NCI-H446 treated with DMSO at 0.1 percent for 48 hours (cell line): Measurements from ENCODE around the gene DNAJC15.
"Not testable (repeated sequence)": the region's sequence is repeated elsewhere in the genome, so short reads cannot be mapped to it uniquely, and the experiment has no call there.

Source experiments
- DNase-seq: peaks from one replicate; lab custom pipeline; 2025; lab: John Stamatoyannopoulos, UW

Gene DNAJC15

GRCh38 chr13:43044720-43045301 lies 21.4 kb downstream of the DNAJC15 start:
- DNase-seq, result no peak

- DNase-seq, result not testable (repeated sequence)
These were observed 22.0 kb downstream of the DNAJC15 start for GRCh38 chr13:43045302-43045773.

- no peak for DNase-seq
These were observed 22.9 kb downstream of the DNAJC15 start for GRCh38 chr13:43046259-43046658.

GRCh38 chr13:43054803-43055802 lies 31.7 kb downstream of the DNAJC15 start:
- no peak for DNase-seq

- DNase-seq, result no peak
These were observed 34.4 kb downstream of the DNAJC15 start for GRCh38 chr13:43057653-43058317.

GRCh38 chr13:43058318-43058674 lies 34.9 kb downstream of the DNAJC15 start:
- no peak for DNase-seq

- DNase-seq, result no peak
These were observed 35.4 kb downstream of the DNAJC15 start for GRCh38 chr13:43058831-43059230.

GRCh38 chr13:43059779-43060178 lies 36.4 kb downstream of the DNAJC15 start:
- DNase-seq, result not testable (repeated sequence)

GRCh38 chr13:43060806-43061205 lies 37.4 kb downstream of the DNAJC15 start:
- DNase-seq, result not testable (repeated sequence)

- no peak for DNase-seq
These were observed 38.3 kb downstream of the DNAJC15 start for GRCh38 chr13:43061496-43062280.

- no peak for DNase-seq
These were observed 48.4 kb downstream of the DNAJC15 start for GRCh38 chr13:43071824-43072223.

- no peak for DNase-seq
These were observed 49.0 kb downstream of the DNAJC15 start for GRCh38 chr13:43072394-43072793.

- no peak for DNase-seq
These were observed 51.6 kb downstream of the DNAJC15 start for GRCh38 chr13:43074824-43075510.

GRCh38 chr13:43075511-43075902 lies 52.1 kb downstream of the DNAJC15 start:
- DNase-seq, result not testable (repeated sequence)

- no peak for DNase-seq
These were observed 53.7 kb downstream of the DNAJC15 start for GRCh38 chr13:43077046-43077445.

GRCh38 chr13:43077461-43077860 lies 54.1 kb downstream of the DNAJC15 start:
- DNase-seq, result no peak

GRCh38 chr13:43077906-43078305 lies 54.5 kb downstream of the DNAJC15 start:
- no peak for DNase-seq

GRCh38 chr13:43078399-43078798 lies 55.0 kb downstream of the DNAJC15 start:
- no peak for DNase-seq

- DNase-seq, result no peak
These were observed 56.1 kb downstream of the DNAJC15 start for GRCh38 chr13:43079392-43079931.

GRCh38 chr13:43080199-43080598 lies 56.8 kb downstream of the DNAJC15 start:
- DNase-seq, result no peak

- no peak for DNase-seq
These were observed 58.5 kb downstream of the DNAJC15 start for GRCh38 chr13:43081866-43082265.
